COLO668 (cell line): Measurements from ENCODE around the gene KCNJ10.

Source experiments
- DNase-seq: peaks from one replicate; lab custom pipeline; 2025; ENCODE audit not compliant: unreplicated experiment; lab: John Stamatoyannopoulos, UW

KCNJ10 gene

GRCh38 chr1:160084771-160085321 is 14.9 kb upstream of the KCNJ10 start:
- DNase-seq, result no peak

DNA sequence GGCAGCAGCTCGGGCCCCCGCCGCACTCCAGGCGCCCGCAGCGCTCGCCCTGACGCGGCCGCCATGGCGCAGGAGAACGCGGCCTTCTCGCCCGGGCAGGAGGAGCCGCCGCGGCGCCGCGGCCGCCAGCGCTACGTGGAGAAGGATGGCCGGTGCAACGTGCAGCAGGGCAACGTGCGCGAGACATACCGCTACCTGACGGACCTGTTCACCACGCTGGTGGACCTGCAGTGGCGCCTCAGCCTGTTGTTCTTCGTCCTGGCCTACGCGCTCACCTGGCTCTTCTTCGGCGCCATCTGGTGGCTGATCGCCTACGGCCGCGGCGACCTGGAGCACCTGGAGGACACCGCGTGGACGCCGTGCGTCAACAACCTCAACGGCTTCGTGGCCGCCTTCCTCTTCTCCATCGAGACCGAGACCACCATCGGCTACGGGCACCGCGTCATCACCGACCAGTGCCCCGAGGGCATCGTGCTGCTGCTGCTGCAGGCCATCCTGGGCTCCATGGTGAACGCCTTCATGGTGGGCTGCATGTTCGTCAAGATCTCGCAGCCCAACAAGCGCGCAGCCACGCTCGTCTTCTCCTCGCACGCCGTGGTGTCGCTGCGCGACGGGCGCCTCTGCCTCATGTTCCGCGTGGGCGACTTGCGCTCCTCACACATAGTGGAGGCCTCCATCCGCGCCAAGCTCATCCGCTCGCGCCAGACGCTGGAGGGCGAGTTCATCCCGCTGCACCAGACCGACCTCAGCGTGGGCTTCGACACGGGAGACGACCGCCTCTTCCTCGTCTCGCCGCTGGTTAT is 14.2 kb upstream of the KCNJ10 start:
- peak; percentile 89 for DNase-seq

DNA sequence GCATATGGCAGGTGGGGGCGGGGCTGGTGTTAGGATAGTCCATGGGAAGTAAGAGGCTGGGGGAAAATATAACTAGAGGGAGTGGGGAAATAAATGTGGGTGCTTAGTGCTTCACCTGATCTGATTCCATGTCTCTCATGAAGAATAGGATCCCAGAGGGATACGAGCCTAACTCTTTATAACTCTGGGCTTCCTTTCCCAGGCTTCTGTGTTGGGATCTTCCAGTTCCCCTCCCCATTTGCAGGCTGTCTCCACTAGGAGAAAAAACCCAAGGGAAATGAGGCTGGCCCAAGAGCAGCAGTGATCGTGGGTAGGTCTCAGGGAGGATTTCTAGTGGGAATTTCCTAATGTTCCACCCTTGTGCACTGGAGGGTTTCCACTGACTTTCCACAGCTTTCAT is 13.0 kb upstream of the KCNJ10 start:
- DNase-seq, result no peak

DNA sequence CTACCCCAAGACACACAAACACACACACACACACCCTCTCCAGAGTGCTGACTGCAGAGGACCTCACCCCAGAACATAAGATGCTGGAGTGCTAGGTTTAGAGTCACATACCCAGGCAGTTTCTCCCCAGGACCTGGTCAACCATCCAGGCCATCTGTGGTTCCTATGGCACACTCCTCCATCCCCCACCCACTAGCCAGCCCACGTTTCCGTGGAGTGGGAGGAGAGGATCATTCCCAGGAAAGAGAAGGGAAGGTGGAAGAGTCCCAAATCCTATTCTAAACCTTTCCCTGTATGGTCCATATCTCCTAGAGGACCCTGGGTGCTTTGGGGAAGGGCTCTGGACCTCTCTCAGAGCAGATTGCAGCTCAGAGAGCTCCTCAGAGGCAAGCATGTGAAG is 12.5 kb upstream of the KCNJ10 start:
- no peak for DNase-seq

- DNase-seq, result no peak
Measured at GRCh38 chr1:160081261-160081936, 11.4 kb upstream of the KCNJ10 start, which contains the start of gene KCNJ9. TSS of gene KCNJ9 (plus strand) at chr1:160081538. CDS start at chr1:160084031, 2,493 bp downstream.

DNA sequence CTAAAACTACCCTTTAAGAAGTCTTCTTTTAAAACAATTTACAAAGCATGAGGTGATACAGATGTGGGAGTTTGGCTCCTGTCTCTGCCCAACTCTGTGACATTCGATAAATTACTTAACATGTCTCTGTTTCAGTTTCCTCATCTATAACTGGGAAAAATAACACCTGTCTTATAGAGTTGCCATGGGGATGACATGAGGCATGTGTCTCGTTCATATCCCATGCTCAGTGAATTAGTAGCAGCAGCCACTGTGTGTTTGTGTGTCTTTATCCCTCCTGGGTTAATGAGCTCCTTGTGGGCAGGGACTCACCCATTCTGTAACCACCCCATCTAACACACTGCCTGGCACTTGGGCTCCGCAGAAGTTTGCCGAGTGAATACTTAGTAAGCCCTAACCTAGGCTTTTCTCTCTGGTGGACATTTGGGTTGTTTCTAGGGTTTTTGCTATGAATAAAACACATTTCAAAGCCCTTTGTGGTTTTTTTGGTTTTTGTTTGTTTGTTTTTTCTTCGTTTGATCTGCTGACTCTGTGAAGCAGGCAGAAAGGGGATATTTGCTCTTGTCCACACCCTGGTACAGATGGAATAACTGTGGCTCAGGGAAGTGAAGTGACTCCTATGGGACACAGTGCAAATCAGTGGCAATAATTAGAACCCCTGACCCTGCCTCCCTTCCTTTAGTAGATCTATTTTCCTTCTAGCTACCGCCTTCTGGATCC is 10.6 kb upstream of the KCNJ10 start:
- no peak for DNase-seq

GRCh38 chr1:160079448-160079847 is 9.5 kb upstream of the KCNJ10 start:
- DNase-seq, result no peak

GRCh38 chr1:160078512-160079195 is 8.7 kb upstream of the KCNJ10 start:
- peak; percentile 23 for DNase-seq

- DNase-seq, result no peak
Measured at GRCh38 chr1:160077486-160077885, 7.5 kb upstream of the KCNJ10 start.

DNA sequence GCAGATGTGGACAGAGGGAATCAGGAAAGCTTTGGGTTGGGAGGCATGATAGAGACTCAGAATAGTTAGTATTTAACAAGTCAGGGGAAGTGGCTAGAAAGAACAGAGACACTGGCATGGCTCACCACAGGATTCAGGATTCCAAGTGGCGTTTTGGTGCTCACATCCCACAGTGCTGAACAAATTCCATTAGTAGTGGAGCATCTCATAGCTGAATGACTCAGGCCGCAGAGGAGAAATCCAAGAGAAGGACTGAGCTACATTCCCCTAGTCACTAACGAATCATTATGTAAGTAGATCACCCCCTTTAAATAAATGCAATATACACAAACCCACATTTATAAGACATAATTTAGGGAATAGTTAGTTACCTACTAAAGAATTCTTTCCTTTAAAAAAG is 6.3 kb upstream of the KCNJ10 start:
- no peak for DNase-seq

- no peak for DNase-seq
Measured at GRCh38 chr1:160075836-160076235, 5.9 kb upstream of the KCNJ10 start.

- DNase-seq, result no peak
Measured at GRCh38 chr1:160074865-160075264, 4.9 kb upstream of the KCNJ10 start.

- no peak for DNase-seq
Measured at GRCh38 chr1:160071289-160071688, 1.3 kb upstream of the KCNJ10 start.

GRCh38 chr1:160070243-160071163 is 543 bp upstream of the KCNJ10 start:
- DNase-seq, result peak; percentile 26

GRCh38 chr1:160068225-160068624 is 1.7 kb downstream of the KCNJ10 start:
- no peak for DNase-seq

DNA sequence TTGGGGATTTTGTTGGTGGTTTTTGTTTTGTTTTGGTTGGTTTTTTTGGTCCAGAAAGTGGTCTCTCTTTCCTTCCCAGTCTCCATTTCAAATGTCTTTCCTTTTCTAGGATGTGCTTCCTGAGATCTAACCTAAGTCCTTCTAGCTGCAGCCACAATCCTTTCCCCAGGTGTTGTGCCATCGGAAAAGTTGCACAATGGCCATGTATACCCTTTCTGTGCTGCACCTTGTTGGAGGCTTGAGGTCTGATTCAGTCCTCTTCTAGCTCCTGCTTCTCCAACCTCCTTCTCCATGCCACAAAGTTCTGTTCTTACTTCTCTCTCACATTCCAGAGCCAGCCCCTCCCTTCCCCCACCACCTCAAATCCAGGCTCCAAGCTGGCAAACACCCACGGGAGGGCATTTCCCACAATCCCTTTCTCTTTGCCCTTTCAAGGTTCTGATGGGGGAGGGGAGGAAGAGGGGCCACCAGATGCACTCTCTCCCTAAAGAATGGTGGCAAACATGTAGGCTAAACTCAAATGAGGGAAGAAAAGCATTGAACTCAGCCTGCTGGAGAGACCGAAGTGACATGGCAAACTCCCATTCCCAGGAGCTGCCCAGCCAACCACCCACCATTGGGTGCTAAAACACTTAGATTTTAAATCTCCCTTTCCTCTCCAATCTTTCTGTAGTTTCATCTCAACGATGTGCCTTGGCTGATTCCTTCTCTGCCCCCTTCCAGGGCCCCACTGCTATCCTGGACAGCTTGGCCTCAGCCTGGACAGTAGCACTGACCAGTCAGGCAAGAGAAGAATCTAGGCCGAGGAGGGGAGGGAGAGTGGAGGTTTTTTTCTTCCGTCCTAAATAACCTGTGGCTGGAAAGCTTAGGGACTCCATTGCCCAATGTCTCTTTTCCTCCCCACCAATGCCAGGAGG is 2.9 kb downstream of the KCNJ10 start:
- no peak for DNase-seq

DNA sequence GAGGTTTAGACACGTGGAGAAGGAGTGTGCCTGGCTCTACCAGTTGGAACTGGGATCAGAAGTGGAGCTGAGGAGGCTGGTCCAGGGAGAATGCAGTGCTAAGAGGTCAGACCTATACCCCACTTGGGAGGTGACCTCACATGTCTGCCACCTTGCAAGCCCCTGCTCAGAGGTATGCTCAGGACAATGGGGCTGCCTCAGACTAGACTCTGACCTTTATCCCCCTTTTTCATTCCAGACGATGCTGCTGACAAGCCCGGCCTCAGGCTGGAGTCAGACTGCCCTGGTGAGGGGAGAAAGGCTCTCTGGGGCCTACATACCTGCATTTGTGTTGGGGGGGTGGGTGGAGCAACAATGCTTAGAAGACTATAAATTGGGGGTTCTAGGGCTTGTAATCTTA is 5.2 kb downstream of the KCNJ10 start:
- DNase-seq, result no peak

GRCh38 chr1:160064164-160064563 is 5.8 kb downstream of the KCNJ10 start:
- no peak for DNase-seq

- DNase-seq, result no peak
Measured at GRCh38 chr1:160063176-160063575, 6.8 kb downstream of the KCNJ10 start.
